Common myeloid progenitor, CD34-positive (primary cell): Measurements from ENCODE around the gene IER3.

Source experiments
- CTCF ChIA-PET: fragments of 350-600 bp; sonication (Branson Sonifier 250); formaldehyde crosslinking; loops from one replicate; lab custom pipeline; 2021; ENCODE audit warnings: antibody characterized with exemption; lab: Charles Lee
- POLR2A ChIA-PET: fragments of 350-600 bp; sonication (Branson Sonifier 250); formaldehyde crosslinking; loops from one replicate; lab custom pipeline; 2021; ENCODE audit warnings: antibody characterized with exemption; lab: Charles Lee
- DNase-seq, 3 donors: peaks; one replicate each; pipeline versions ENCODE4 v3.0.0 to v3.0.0-alpha.2; 2013
- H3K27ac ChIP-seq, 2 experiments: 1 replicate in 1 of 2; 2 replicates in 1 of 2; pipeline ENCODE4 v1.7.0; 2013; ENCODE audit warnings: inconsistent platforms in 2 of 2, low read length in 2 of 2, mild to moderate bottlenecking in 2 of 2, low read depth in 1 of 2, moderate library complexity in 1 of 2; ENCODE audit not compliant: severe bottlenecking in 2 of 2, insufficient read depth in 1 of 2, poor library complexity in 1 of 2
- H3K27me3 ChIP-seq, 5 experiments: replicated peaks in 2 of 5; 1 replicate in 3 of 5; 2 replicates in 2 of 5; pipeline versions ENCODE4 v1.6.1 to v1.7.0; 2013; ENCODE audit warnings: low read length in 4 of 5, mild to moderate bottlenecking in 2 of 5, moderate library complexity in 2 of 5, inconsistent platforms in 1 of 5; ENCODE audit not compliant: insufficient read depth in 5 of 5, control insufficient read depth in 4 of 5
- H3K36me3 ChIP-seq, 4 experiments: 1 replicate in 2 of 4; 2 replicates in 2 of 4; pipeline versions ENCODE4 v1.6.1 to v1.7.0; 2013; ENCODE audit warnings: low read length in 3 of 4, control low read depth in 1 of 4, mild to moderate bottlenecking in 1 of 4; ENCODE audit not compliant: control insufficient read depth in 4 of 4, insufficient read depth in 4 of 4
- H3K4me1 ChIP-seq, 4 experiments: 1 replicate in 3 of 4; 2 replicates in 1 of 4; pipeline versions ENCODE4 v1.6.1 to v1.7.1; 2013; ENCODE audit warnings: low read length in 3 of 4, mild to moderate bottlenecking in 3 of 4, control low read depth in 1 of 4, inconsistent platforms in 1 of 4, moderate library complexity in 1 of 4; ENCODE audit not compliant: control insufficient read depth in 4 of 4, insufficient read depth in 4 of 4; ENCODE audit errors: control extremely low read depth in 1 of 4
- H3K4me3 ChIP-seq, 7 experiments: 1 replicate in 4 of 7; 2 replicates in 3 of 7; pipeline versions ENCODE4 v1.5.1 to v1.7.0; 2013; ENCODE audit warnings: mild to moderate bottlenecking in 7 of 7, low read length in 6 of 7, moderate library complexity in 6 of 7, inconsistent platforms in 2 of 7, low read depth in 2 of 7, control low read depth in 1 of 7; ENCODE audit not compliant: insufficient read depth in 4 of 7, control insufficient read depth in 1 of 7; ENCODE audit errors: extremely low read depth in 1 of 7
- H3K9me3 ChIP-seq, 5 experiments: 1 replicate in 4 of 5; 2 replicates in 1 of 5; pipeline versions ENCODE4 v1.6.1 to v1.7.1; 2013; ENCODE audit warnings: low read length in 4 of 5, mild to moderate bottlenecking in 2 of 5, inconsistent platforms in 1 of 5, low read depth in 1 of 5, moderate library complexity in 1 of 5; ENCODE audit not compliant: control insufficient read depth in 4 of 5, insufficient read depth in 2 of 5; ENCODE audit errors: control extremely low read depth in 1 of 5
- WGBS: methylation state at CpG from one replicate; pipeline ENCODE4 v1.1.5; 2013; ENCODE audit not compliant: insufficient coverage; 5-methylcytosine and 5-hydroxymethylcytosine counted together

Gene IER3

DNA sequence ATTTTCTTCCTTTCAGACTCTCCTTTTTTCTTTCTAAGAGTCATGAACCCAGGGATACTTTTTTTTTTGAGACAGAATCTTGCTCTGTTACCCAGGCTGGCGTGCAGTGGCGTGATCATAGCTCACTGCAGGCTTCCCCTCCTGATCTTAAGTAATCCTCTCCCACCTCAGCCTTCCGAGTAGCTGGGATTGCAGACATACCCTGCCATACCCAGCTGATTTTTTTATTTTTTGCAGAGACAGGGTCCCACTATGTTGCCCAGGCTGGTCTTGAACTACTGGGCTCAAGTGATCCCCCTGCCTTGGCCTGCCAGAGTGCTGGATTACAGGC is 32.8 kb upstream of the IER3 start:
- no peak for DNase-seq
- H3K27me3 ChIP-seq: peaks cover 0 to 55% (median 8%) of the 10 kb centered on the region in 5 experiments
- H3K9me3 ChIP-seq: no peaks in the 10 kb centered on the region
- POLR2A ChIA-PET: no interaction called here
- H3K4me1 ChIP-seq: peaks cover 0 to 35% (median 27%) of the 10 kb centered on the region in 4 experiments
- H3K27ac ChIP-seq: no peak overlapping the region
- no peak overlapping the region for H3K4me3 ChIP-seq
- CTCF ChIA-PET: interaction anchor here (0.9 to 1.3 kb wide), 3 partner anchors 30 to 45 kb away, joined by 3 to 4 read pairs (median 3); no protein-coding TSS in a partner anchor
- WGBS: 100% methylated on average over 3 of the region's 3 CpGs
- H3K36me3 ChIP-seq: no peaks in the 10 kb centered on the region

DNA sequence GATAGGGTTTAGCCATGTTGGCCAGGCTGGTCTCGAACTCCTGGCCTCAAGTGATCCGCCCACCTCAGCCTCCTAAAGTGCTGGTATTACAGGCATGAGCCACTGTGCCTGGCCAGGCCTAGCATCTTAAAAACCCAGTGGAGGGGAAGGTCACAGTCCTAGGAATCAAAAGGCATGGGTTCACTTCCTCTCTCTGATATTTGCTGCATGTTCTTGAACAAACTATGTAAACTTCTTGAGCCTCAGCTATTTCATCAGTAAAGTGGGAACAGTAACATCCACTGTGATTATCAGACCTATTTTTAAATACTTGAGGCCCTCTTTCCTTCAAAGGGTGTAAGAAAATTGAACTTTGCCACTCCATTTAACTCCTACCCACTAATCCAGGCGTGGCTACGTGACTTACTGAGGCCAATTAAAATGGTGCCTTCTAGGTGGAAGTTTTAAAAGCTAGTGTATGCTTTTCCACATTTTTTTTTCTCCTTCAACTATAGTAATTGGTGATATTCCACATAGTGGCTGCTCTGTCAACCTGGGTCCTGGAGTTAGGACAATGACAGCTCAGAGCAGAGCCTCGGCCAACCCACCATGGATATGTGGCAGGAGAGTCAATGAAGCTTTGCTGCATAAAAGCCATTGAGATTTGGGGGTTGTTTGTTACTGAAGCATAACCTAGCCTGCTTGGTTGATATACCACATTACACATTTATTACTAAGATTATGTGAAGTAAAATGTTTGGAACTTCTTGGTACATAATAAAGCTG is 32.2 kb upstream of the IER3 start:
- POLR2A ChIA-PET: no interaction called here
- Histone ChIP-seq H3K4me3 (no peak overlapping the region), H3K9me3 (no peaks in the 10 kb centered on the region), H3K36me3 (no peaks in the 10 kb centered on the region), H3K27ac (no peak overlapping the region), H3K27me3 (peaks cover 0 to 57% (median 8%) of the 10 kb centered on the region in 5 experiments), H3K4me1 (peaks cover 0 to 30% (median 21%) of the 10 kb centered on the region in 4 experiments)
- no peak for DNase-seq
- CTCF ChIA-PET: interaction anchor here (0.8 to 1.5 kb wide), 5 partner anchors 10 to 46 kb away, joined by 3 to 5 read pairs (median 3); no protein-coding TSS in a partner anchor
- 100% methylated on average over 3 of the region's 5 CpGs for WGBS

DNA sequence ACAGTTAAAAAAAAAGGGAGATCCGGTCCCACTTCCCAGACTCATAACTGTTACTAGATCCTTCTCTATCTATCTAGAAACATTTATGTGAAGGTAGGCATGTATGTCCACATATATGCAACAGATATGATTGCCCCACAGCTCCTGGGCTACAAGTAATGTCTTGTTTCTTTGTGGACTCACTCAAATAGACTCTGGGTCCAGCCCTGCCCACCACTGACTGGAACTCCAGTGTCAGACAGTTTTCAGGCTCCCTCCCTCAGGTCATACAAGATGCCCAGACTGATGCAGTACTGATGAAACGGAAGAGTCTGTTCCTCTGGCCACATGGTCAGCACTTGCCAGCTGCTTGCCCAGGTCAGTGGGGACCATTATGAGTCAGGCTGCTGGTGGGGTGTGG is 30.8 kb upstream of the IER3 start:
- no peaks in the 10 kb centered on the region for H3K36me3 ChIP-seq
- peaks cover 0 to 53% (median 11%) of the 10 kb centered on the region in 5 experiments for H3K27me3 ChIP-seq
- ChIA-PET CTCF (interaction anchor here (1.5 kb wide), 1 partner anchor 8 kb away, joined by 5 read pairs; no protein-coding TSS in a partner anchor), POLR2A (no interaction called here)
- 100% methylated on average over 1 of the region's 2 CpGs for WGBS
- no peak for DNase-seq
- no peak overlapping the region for H3K4me3 ChIP-seq
- H3K4me1 ChIP-seq: peaks cover 0 to 24% (median 8%) of the 10 kb centered on the region in 4 experiments
- no peaks in the 10 kb centered on the region for H3K9me3 ChIP-seq
- no peak overlapping the region for H3K27ac ChIP-seq

DNA sequence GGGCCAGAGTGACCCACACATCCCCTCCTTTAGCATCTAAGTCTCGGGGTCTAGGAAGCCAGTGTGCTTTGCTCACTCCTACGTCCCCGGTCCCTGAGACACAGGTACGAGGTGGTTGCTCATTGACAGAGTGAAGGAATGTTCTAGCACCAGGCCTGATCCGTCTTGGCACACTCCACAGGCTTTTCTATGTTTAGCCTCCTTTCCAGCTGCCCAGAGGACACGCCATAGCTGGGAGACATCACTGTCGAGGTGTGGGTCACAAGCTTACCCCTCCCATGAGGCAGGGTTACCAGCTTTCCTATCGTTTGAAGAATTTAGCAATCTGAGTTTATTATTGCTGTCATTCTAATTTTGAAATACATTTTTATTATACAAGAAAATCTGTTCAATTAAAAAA is 30.4 kb upstream of the IER3 start:
- Histone ChIP-seq H3K27me3 (peaks cover 0 to 49% (median 9%) of the 10 kb centered on the region in 5 experiments), H3K27ac (no peak overlapping the region), H3K4me1 (peaks cover 3 to 28% (median 11%) of the 10 kb centered on the region in 4 experiments), H3K9me3 (no peaks in the 10 kb centered on the region), H3K36me3 (no peaks in the 10 kb centered on the region), H3K4me3 (no peak overlapping the region)
- POLR2A ChIA-PET: no interaction called here
- WGBS: 92% methylated on average over 5 of the region's 8 CpGs
- no peak for DNase-seq
- CTCF ChIA-PET: no interaction called here

DNA sequence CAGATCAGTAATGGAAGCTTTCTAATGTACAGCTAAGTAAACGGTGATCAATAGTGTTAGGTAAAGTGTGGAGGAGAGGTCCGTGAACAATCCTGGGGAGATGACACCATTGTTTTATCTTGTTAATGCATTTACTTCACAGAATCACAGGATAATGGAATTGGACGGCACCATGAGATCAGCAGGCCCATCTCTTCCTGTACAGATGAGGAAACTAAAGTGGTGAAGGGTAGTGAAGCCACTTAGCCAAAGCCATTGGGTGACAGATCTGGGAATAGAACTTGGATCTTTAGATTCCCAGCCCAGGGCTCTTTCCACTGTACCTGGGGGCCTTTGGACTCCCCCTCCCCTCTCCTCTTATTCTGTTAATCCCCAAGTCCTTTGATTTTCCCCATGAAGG is 26.2 kb upstream of the IER3 start:
- CTCF ChIA-PET: interaction anchor here (0.8 to 1.6 kb wide), 3 partner anchors 9 to 44 kb away, joined by 3 to 4 read pairs (median 3); no protein-coding TSS in a partner anchor
- no peak overlapping the region for H3K27ac ChIP-seq
- no peak for DNase-seq
- peaks cover 0 to 57% (median 6%) of the 10 kb centered on the region in 5 experiments for H3K27me3 ChIP-seq
- H3K9me3 ChIP-seq: no peaks in the 10 kb centered on the region
- POLR2A ChIA-PET: no interaction called here
- H3K4me3 ChIP-seq: no peak overlapping the region
- H3K4me1 ChIP-seq: peaks cover 7 to 35% (median 18%) of the 10 kb centered on the region in 4 experiments
- no peaks in the 10 kb centered on the region for H3K36me3 ChIP-seq
- WGBS: 100% methylated on average over 2 of the region's 3 CpGs

GRCh38 chr6:30769853-30770524 is 25.6 kb upstream of the IER3 start:
- Histone ChIP-seq H3K4me1 (peaks cover 7 to 35% (median 18%) of the 10 kb centered on the region in 4 experiments), H3K36me3 (no peaks in the 10 kb centered on the region), H3K27me3 (peaks cover 0 to 55% (median 6%) of the 10 kb centered on the region in 5 experiments), H3K27ac (no peak overlapping the region), H3K9me3 (no peaks in the 10 kb centered on the region), H3K4me3 (no peak overlapping the region)
- no peak for DNase-seq
- CTCF ChIA-PET: interaction anchor here (0.8 to 2.1 kb wide), 8 partner anchors 8 to 52 kb away, joined by 3 to 7 read pairs (median 4); partner anchors contain the start of gene IER3
- POLR2A ChIA-PET: interaction anchor here (1.4 kb wide), 1 partner anchor 26 kb away, joined by 9 read pairs; the partner anchor contains the start of gene IER3
- WGBS: 90% methylated on average over 4 of the region's 5 CpGs
